ENCODE results near the gene TOM1L2. TPM values are rescaled to one million over a fixed set of nuclear protein-coding genes. Genes with fewer than 3 reads are reported as not detected.
A peak's percentile ranks its signal among the peaks of the same experiment; 100 is the strongest.

The TOM1L2 gene
- total RNA-seq, 6 experiments from 2014 or later = 92.1 to 144 (median 101) TPM

- peak; percentile 35 for DNase-seq
- H3K4me1 Mint-ChIP-seq (ENCODE audit: low read depth) = peaks cover 59% of the 10 kb centered on the region
- H3K9me3 Mint-ChIP-seq = no peaks in the 10 kb centered on the region
- TF ChIP-seq CTCF (IDR thresholded peaks at IDR 0.05) = no peak
- H3K4me3 Mint-ChIP-seq = peak overlapping the region; percentile 91
- no peaks in the 10 kb centered on the region for H3K27me3 Mint-ChIP-seq (ENCODE audit: insufficient read depth)
- H3K36me3 Mint-ChIP-seq (ENCODE audit: low read depth) = no peaks in the 10 kb centered on the region
- peak overlapping the region; percentile 69 for H3K27ac Mint-ChIP-seq
These were observed 1.3 kb downstream of the TOM1L2 start for GRCh38 chr17:17970699-17971430.

- Mint-ChIP-seq H3K27ac (no peak overlapping the region), H3K4me3 (no peak overlapping the region), H3K9me3 (no peaks in the 10 kb centered on the region), H3K27me3 (ENCODE audit: insufficient read depth) (no peaks in the 10 kb centered on the region), H3K4me1 (ENCODE audit: low read depth) (peaks cover 67% of the 10 kb centered on the region), H3K36me3 (ENCODE audit: low read depth) (no peaks in the 10 kb centered on the region; the same call in 1 of the 2 replicates)
- no peak for DNase-seq
- no peak for TF ChIP-seq CTCF (IDR thresholded peaks at IDR 0.05)
These were observed 5.8 kb downstream of the TOM1L2 start for GRCh38 chr17:17966399-17966798.

DNA sequence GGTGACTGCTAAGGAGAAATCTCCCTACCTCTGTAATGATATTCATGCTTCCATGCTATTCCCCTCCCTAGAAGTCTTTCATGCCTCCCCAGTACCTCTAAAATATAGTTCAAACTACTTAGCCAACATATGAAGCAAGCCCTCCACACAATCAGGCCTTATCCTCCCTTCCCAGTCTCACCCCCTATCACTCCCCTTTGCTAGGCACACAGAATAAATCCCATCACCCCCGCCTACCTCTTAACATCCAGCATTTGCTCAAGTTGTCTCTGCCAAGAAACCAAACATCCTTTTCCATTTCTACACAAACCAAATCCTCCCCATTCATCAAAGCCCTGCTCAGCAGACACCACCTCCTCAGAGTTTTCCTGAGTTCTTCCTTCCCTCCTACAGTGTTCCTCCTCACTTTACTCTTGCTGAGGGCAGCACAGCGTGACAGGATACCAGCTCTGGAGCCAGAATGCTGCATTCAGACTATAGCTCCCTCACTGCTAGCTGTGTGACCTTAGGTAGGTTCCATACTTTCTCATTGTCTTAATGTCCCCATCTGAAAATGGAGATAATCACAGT is 7.0 kb downstream of the TOM1L2 start:
- DNase-seq = no peak
- Mint-ChIP-seq H3K27me3 (ENCODE audit: insufficient read depth) (no peaks in the 10 kb centered on the region), H3K9me3 (no peaks in the 10 kb centered on the region), H3K4me3 (no peak overlapping the region), H3K36me3 (ENCODE audit: low read depth) (no peaks in the 10 kb centered on the region; the same call in 1 of the 2 replicates), H3K27ac (peak overlapping the region; percentile 19), H3K4me1 (ENCODE audit: low read depth) (peaks cover 67% of the 10 kb centered on the region)
- no peak for TF ChIP-seq CTCF (IDR thresholded peaks at IDR 0.05)

DNA sequence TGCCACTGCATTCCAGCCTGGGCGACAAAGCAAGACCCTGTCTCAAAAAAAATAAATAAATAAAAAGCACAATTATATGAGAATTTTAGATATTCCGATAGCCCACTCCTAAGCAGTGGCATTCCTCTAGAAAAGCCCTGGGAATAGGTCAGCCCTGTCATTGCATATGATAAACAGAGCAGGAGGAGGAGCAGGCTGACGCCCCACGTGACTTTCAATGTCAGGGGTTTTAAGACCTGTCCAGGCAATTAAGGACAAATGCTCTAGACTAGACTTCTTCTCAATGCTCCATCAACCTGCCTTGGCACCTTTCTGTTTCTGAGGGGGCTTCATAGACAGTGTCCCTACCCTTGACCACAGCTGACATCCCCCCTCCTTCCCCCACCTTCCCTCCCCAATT is 7.5 kb downstream of the TOM1L2 start:
- Mint-ChIP-seq H3K27me3 (ENCODE audit: insufficient read depth) (no peaks in the 10 kb centered on the region), H3K36me3 (ENCODE audit: low read depth) (no peaks in the 10 kb centered on the region; the same call in 1 of the 2 replicates), H3K27ac (no peak overlapping the region), H3K9me3 (no peaks in the 10 kb centered on the region), H3K4me1 (ENCODE audit: low read depth) (peaks cover 67% of the 10 kb centered on the region), H3K4me3 (no peak overlapping the region)
- DNase-seq = no peak
- TF ChIP-seq CTCF (IDR thresholded peaks at IDR 0.05) = no peak

DNA sequence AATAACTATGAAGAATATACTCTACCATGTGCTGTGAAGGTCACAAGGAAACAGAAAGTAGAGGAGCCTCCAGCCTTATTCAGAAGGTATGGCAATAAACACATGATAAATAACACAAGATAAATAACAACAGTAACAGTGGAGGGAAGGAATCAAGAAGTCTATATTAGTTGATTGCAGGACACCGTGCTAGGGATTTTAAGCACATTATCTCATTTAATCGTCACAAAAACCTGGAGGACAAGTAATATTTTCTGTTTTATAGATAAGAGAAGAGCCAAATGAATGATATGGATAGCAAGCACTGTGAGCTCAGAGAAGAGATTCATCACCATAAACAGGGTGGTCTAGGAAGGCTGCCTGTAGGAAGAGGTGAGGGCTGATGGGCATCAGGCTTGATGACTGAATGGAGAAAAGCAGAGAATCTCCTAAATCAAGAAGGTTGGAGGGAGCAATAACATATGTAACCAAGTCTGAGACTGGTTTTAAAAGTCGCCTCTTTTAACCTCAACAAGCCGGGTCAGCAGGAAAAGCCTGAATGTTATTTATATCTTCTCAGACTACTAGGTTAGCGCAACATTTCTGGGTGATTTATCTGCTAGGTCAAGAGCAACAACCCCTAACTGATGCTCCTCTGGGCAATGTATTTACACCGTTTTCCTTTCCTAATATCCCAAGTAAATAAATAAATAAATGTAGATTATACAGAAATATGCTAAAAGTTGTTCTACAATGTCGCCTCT is 8.3 kb downstream of the TOM1L2 start:
- H3K36me3 Mint-ChIP-seq (ENCODE audit: low read depth) = no peaks in the 10 kb centered on the region; the same call in 1 of the 2 replicates
- no peaks in the 10 kb centered on the region for H3K27me3 Mint-ChIP-seq (ENCODE audit: insufficient read depth)
- no peaks in the 10 kb centered on the region for H3K9me3 Mint-ChIP-seq
- peak overlapping the region; percentile 7; the same call in 1 of the 2 replicates for H3K27ac Mint-ChIP-seq
- no peak for DNase-seq
- H3K4me1 Mint-ChIP-seq (ENCODE audit: low read depth) = peaks cover 69% of the 10 kb centered on the region
- H3K4me3 Mint-ChIP-seq = no peak overlapping the region
- TF ChIP-seq CTCF (IDR thresholded peaks at IDR 0.05) = no peak
